H9 (cell line): ENCODE measurements around the gene LITAF. TPM values are rescaled to one million over a fixed set of nuclear protein-coding genes. Genes with fewer than 3 reads are reported as not detected.
A peak's percentile ranks its signal among the peaks of the same experiment; 100 is the strongest.

Source experiments
- DNase-seq: peaks from one replicate; pipeline ENCODE4 v3.0.0-alpha.2; 2017
- H2AFZ ChIP-seq: one replicate; pipeline ENCODE4 v1.6.1; 2013; ENCODE audit warnings: mild to moderate bottlenecking, low read length, control low read depth, moderate library complexity
- H2AK5ac ChIP-seq: 2 replicates; pipeline ENCODE4 v1.6.1; 2013; ENCODE audit warnings: low read length, control low read depth, mixed read lengths; ENCODE audit not compliant: insufficient read length
- H2BK120ac ChIP-seq: one replicate; pipeline ENCODE4 v1.6.1; 2013; ENCODE audit warnings: low read depth, mild to moderate bottlenecking, low read length, control low read depth, inconsistent platforms; ENCODE audit not compliant: poor library complexity, severe bottlenecking
- H2BK12ac ChIP-seq: 2 replicates; pipeline ENCODE4 v1.6.1; 2013; ENCODE audit warnings: low read length, control low read depth, mixed read lengths, low read depth; ENCODE audit not compliant: insufficient read length
- H2BK15ac ChIP-seq: 2 replicates; pipeline ENCODE4 v1.6.1; 2013; ENCODE audit warnings: low read depth, low read length, control low read depth
- H2BK20ac ChIP-seq: one replicate; pipeline ENCODE4 v1.6.1; 2013; ENCODE audit warnings: low read depth, mild to moderate bottlenecking, low read length, control low read depth, inconsistent platforms; ENCODE audit not compliant: poor library complexity, severe bottlenecking
- H2BK5ac ChIP-seq: 2 replicates; pipeline ENCODE4 v1.6.1; 2013; ENCODE audit warnings: low read length, control low read depth, mixed read lengths; ENCODE audit not compliant: insufficient read length
- H3K14ac ChIP-seq: 2 replicates; pipeline ENCODE4 v1.6.1; 2013; ENCODE audit warnings: low read length, control low read depth; ENCODE audit not compliant: insufficient read depth
- H3K18ac ChIP-seq: 2 replicates; pipeline ENCODE4 v1.6.1; 2013; ENCODE audit warnings: low read depth, mild to moderate bottlenecking, mixed read lengths, low read length, control low read depth; ENCODE audit not compliant: insufficient read length
- H3K23ac ChIP-seq: 2 replicates; pipeline ENCODE4 v1.6.1; 2013; ENCODE audit warnings: low read length, control low read depth, mixed read lengths, low read depth; ENCODE audit not compliant: insufficient read length
- H3K23me2 ChIP-seq: 2 replicates; pipeline ENCODE4 v1.6.1; 2013; ENCODE audit warnings: low read depth, mild to moderate bottlenecking, mixed read lengths, low read length, control low read depth; ENCODE audit not compliant: insufficient read length, poor library complexity, severe bottlenecking
- H3K27ac ChIP-seq: 2 replicates; pipeline ENCODE4 v1.5.1; 2013; ENCODE audit warnings: low read length, control low read depth, mixed read lengths, low read depth; ENCODE audit not compliant: insufficient read length
- H3K27me3 ChIP-seq: 2 replicates; pipeline ENCODE4 v1.6.1; 2013; ENCODE audit warnings: low read length, control low read depth, inconsistent platforms; ENCODE audit not compliant: insufficient read depth
- H3K4ac ChIP-seq: 2 replicates; pipeline ENCODE4 v1.6.1; 2013; ENCODE audit warnings: low read depth, mild to moderate bottlenecking, control low read depth, inconsistent platforms, low read length, moderate library complexity
- H3K4me1 ChIP-seq: 2 replicates; pipeline ENCODE4 v1.6.1; 2013; ENCODE audit warnings: low read length, control low read depth, inconsistent platforms; ENCODE audit not compliant: insufficient read depth
- H3K4me2 ChIP-seq: 2 replicates; pipeline ENCODE4 v1.6.1; 2013; ENCODE audit warnings: low read length, control low read depth, mixed read lengths; ENCODE audit not compliant: insufficient read length, insufficient read depth
- H3K56ac ChIP-seq: 2 replicates; pipeline ENCODE4 v1.6.1; 2013; ENCODE audit warnings: low read depth, mild to moderate bottlenecking, mixed read lengths, low read length, control low read depth; ENCODE audit not compliant: insufficient read length
- H3K79me1 ChIP-seq: 2 replicates; pipeline ENCODE4 v1.6.1; 2013; ENCODE audit warnings: low read depth, mild to moderate bottlenecking, moderate library complexity, low read length, control low read depth, inconsistent platforms; ENCODE audit not compliant: insufficient read depth, poor library complexity, severe bottlenecking
- H3K79me2 ChIP-seq: 2 replicates; pipeline ENCODE4 v1.6.1; 2013; ENCODE audit warnings: low read length, control low read depth, inconsistent platforms; ENCODE audit not compliant: insufficient read depth
- H3K9ac ChIP-seq: 2 replicates; pipeline ENCODE4 v1.6.1; 2013; ENCODE audit warnings: low read length, control low read depth, mixed read lengths; ENCODE audit not compliant: insufficient read length; ENCODE audit errors: extremely low read depth
- H3K9me3 ChIP-seq: one replicate; pipeline ENCODE4 v1.6.1; 2013; ENCODE audit warnings: low read depth, low read length, inconsistent platforms; ENCODE audit not compliant: control insufficient read depth
- H3T11ph ChIP-seq: one replicate; pipeline ENCODE4 v1.6.1; 2013; ENCODE audit warnings: mild to moderate bottlenecking, low read length, control low read depth, inconsistent platforms
- H4K20me1 ChIP-seq: one replicate; pipeline ENCODE4 v1.6.1; 2013; ENCODE audit not compliant: control insufficient read depth, insufficient read length, insufficient read depth
- H4K5ac ChIP-seq: 2 replicates; pipeline ENCODE4 v1.6.1; 2013; ENCODE audit warnings: low read depth, mild to moderate bottlenecking, mixed read lengths, low read length, control low read depth; ENCODE audit not compliant: insufficient read length
- H4K8ac ChIP-seq: replicated peaks from 2 replicates; pipeline ENCODE4 v1.6.1; 2013; ENCODE audit warnings: low read length, control low read depth, mixed read lengths, low read depth; ENCODE audit not compliant: insufficient read length
- H4K91ac ChIP-seq: 2 replicates; pipeline ENCODE4 v1.6.1; 2013; ENCODE audit warnings: low read depth, mild to moderate bottlenecking, moderate library complexity, mixed read lengths, low read length, control low read depth; ENCODE audit not compliant: insufficient read length
- H3K27ac Mint-ChIP-seq, 3 experiments: 2 replicates in 2 of 3; 3 replicates in 1 of 3; pipeline ENCODE4 v1.8.0; 2020 to 2021; ENCODE audit warnings: mixed read lengths in 3 of 3, mild to moderate bottlenecking in 1 of 3, moderate library complexity in 1 of 3
- H3K27me3 Mint-ChIP-seq: 2 replicates; pipeline ENCODE4 v1.8.0; 2021; ENCODE audit warnings: low read depth, mild to moderate bottlenecking, moderate library complexity, mixed read lengths
- H3K36me3 Mint-ChIP-seq, 3 experiments: 2 replicates in 2 of 3; 3 replicates in 1 of 3; pipeline ENCODE4 v1.8.0; 2020 to 2021; ENCODE audit warnings: low read depth in 3 of 3, mixed read lengths in 3 of 3; ENCODE audit not compliant: insufficient read depth in 1 of 3
- H3K4me1 Mint-ChIP-seq, 2 experiments: 2 replicates each; pipeline ENCODE4 v1.8.0; 2020; ENCODE audit warnings: mixed read lengths in 2 of 2
- H3K4me3 Mint-ChIP-seq, 2 experiments: 2 replicates in 1 of 2; 3 replicates in 1 of 2; pipeline ENCODE4 v1.8.0; 2020 to 2021; ENCODE audit warnings: mild to moderate bottlenecking in 2 of 2, mixed read lengths in 2 of 2, moderate library complexity in 1 of 2
- H3K9me3 Mint-ChIP-seq, 2 experiments: 2 replicates in 1 of 2; 3 replicates in 1 of 2; pipeline ENCODE4 v1.8.0; 2020; ENCODE audit warnings: mild to moderate bottlenecking in 2 of 2, mixed read lengths in 2 of 2, moderate library complexity in 1 of 2
- WGBS: extraction: QIAGEN DNeasy Blood & Tissue Kit; methylation state at CpG from one replicate; pipeline ENCODE4 v1.1.7; 2013; ENCODE audit warnings: missing lambda C conversion rate, low lambda C conversion rate, mixed read lengths; ENCODE audit not compliant: insufficient read length; ENCODE audit errors: extremely low coverage; 5-methylcytosine and 5-hydroxymethylcytosine counted together
- total RNA-seq: library from RNA; stranded (reverse); gene quantifications from 2 replicates; pipeline ENCODE4 v1.2.1, GENCODE V29; 2021
- TF ChIP-seq, protein P1 (sequence below): fragments of 200-600 bp; sonication (generic); conservative IDR thresholded peaks from 3 replicates; pipeline ENCODE4 v1.8.0; 2021; ENCODE audit warnings: antibody characterized with exemption, mild to moderate bottlenecking

Gene LITAF
- total RNA-seq, 1 experiment from 2014 or later: 249 TPM

DNA sequence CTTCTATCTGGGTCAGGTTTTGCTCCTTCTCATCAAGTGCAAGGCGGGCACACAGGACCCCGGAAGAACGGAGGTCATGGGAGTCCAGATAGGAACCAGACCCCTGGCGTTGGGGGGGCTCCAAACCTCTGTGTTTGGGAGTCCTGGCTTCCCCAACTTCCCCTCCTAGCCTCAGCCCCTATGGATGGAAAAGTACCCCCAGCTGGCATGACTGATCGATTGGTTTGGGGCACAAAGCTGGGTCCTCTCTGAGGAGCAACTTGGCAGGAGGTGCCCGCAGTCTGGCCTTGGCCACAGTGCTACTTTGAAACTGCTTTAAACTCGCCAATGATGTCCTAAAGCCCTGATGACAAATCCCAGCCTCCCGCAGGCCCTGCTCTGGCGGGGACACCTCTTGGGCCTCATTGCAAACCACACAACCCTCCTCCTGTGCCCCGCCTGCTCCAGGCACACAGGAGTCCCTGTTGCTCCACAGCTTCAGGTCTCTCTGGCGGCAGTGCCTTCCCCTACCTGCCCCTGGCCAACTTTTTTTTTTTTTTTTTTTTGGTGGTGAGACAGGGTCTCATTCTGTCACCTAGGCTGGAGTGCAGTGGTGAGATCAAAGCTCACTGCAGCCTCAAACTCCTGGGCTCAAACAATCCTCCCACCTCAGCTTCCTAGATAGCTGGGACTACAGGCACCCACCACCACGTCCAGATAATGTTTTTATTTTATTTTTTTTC, 43.5 kb upstream of the LITAF start:
- Histone ChIP-seq H3K4me1 (no peaks in the 10 kb centered on the region), H3K23ac (no peak overlapping the region), H2BK120ac (no peak overlapping the region), H2BK15ac (no peak overlapping the region), H3K27ac (no peak overlapping the region), H4K5ac (no peak overlapping the region), H2BK12ac (no peak overlapping the region), H4K91ac (no peak overlapping the region), H3K56ac (no peak overlapping the region), H3K14ac (no peak overlapping the region), H3K9ac (no peak overlapping the region), H3K4ac (no peak overlapping the region), H2AK5ac (no peak overlapping the region), H4K20me1 (no peaks in the 10 kb centered on the region), H3K9me3 (no peaks in the 10 kb centered on the region), H3K18ac (peak overlapping the region; percentile 23), H2AFZ (no peak overlapping the region), H3K79me1 (no peaks in the 10 kb centered on the region), H2BK20ac (no peak overlapping the region), H3K4me2 (no peak overlapping the region), H4K8ac (no peak overlapping the region), H3T11ph (no peak overlapping the region), H2BK5ac (no peak overlapping the region), H3K23me2 (no peaks in the 10 kb centered on the region), H3K27me3 (no peaks in the 10 kb centered on the region), H3K79me2 (no peaks in the 10 kb centered on the region)
- Mint-ChIP-seq H3K36me3 (0 out of 7 replicates have a peak, but pooled peaks cover 0 to 4% (median 0%) of the 10 kb centered on the region in 3 experiments), H3K27me3 (peaks cover 2% of the 10 kb centered on the region), H3K4me1 (peaks cover 18 to 30% of the 10 kb centered on the region in 2 experiments), H3K9me3 (no peaks in the 10 kb centered on the region; a peak in 1 of 5 replicates), H3K4me3 (no peak overlapping the region; a peak in 1 of 5 replicates), H3K27ac (peak overlapping the region in 1 of 3 experiments; percentile 34; a peak in 1 of 7 replicates)
- WGBS: no CpG with 5 or more reads among the region's 12 CpGs
- TF ChIP-seq, protein P1, sequence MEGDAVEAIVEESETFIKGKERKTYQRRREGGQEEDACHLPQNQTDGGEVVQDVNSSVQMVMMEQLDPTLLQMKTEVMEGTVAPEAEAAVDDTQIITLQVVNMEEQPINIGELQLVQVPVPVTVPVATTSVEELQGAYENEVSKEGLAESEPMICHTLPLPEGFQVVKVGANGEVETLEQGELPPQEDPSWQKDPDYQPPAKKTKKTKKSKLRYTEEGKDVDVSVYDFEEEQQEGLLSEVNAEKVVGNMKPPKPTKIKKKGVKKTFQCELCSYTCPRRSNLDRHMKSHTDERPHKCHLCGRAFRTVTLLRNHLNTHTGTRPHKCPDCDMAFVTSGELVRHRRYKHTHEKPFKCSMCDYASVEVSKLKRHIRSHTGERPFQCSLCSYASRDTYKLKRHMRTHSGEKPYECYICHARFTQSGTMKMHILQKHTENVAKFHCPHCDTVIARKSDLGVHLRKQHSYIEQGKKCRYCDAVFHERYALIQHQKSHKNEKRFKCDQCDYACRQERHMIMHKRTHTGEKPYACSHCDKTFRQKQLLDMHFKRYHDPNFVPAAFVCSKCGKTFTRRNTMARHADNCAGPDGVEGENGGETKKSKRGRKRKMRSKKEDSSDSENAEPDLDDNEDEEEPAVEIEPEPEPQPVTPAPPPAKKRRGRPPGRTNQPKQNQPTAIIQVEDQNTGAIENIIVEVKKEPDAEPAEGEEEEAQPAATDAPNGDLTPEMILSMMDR: no peak
- no peak for DNase-seq
